ENCODE measurements around the gene PRDM5. TPM values are rescaled to one million over a fixed set of nuclear protein-coding genes. Genes with fewer than 3 reads are reported as not detected.

PRDM5 gene
- total RNA-seq, 1 experiment from 2014 or later: 5.1 TPM

DNA sequence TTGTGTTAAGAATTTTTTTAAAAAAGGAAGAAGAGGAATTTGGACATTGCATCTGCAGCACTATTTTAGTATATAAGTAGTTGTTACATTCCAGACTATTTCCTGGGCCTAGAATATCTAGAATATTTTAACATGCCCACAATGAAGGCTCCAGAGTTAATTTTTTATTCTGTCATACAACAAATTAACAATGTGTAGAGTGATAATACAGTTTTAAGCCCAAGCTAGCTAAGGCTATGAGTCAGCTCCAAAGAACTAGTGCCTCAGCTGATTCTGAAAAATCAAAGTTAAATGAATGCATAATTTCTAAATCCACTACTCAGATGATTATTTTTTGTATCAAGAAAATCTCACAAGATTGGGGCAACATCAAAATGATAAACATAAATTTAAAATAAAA, 231.4 kb downstream of the PRDM5 start (continued):
- TF ChIP-seq, protein P1, sequence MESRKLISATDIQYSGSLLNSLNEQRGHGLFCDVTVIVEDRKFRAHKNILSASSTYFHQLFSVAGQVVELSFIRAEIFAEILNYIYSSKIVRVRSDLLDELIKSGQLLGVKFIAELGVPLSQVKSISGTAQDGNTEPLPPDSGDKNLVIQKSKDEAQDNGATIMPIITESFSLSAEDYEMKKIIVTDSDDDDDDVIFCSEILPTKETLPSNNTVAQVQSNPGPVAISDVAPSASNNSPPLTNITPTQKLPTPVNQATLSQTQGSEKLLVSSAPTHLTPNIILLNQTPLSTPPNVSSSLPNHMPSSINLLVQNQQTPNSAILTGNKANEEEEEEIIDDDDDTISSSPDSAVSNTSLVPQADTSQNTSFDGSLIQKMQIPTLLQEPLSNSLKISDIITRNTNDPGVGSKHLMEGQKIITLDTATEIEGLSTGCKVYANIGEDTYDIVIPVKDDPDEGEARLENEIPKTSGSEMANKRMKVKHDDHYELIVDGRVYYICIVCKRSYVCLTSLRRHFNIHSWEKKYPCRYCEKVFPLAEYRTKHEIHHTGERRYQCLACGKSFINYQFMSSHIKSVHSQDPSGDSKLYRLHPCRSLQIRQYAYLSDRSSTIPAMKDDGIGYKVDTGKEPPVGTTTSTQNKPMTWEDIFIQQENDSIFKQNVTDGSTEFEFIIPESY (IDR thresholded peaks at IDR 0.05; ENCODE audit: extremely low read depth, insufficient replicate concordance, low read length): no peak
- TF ChIP-seq POLR2A (IDR thresholded peaks at IDR 0.05; ENCODE audit: borderline replicate concordance, extremely low read depth, insufficient read depth, insufficient read length) (no peak), ZFX (IDR thresholded peaks at IDR 0.05) (no peak), SIN3A (IDR thresholded peaks at IDR 0.05; ENCODE audit: low read depth) (no peak), EGR1 (IDR thresholded peaks at IDR 0.05; ENCODE audit: low read depth) (no peak), EZH2phosphoT487 (IDR thresholded peaks at IDR 0.05; ENCODE audit: borderline replicate concordance) (no peak), FOSL1 (IDR thresholded peaks at IDR 0.05; ENCODE audit: low read depth) (no peak)
- TF ChIP-seq, protein P2, sequence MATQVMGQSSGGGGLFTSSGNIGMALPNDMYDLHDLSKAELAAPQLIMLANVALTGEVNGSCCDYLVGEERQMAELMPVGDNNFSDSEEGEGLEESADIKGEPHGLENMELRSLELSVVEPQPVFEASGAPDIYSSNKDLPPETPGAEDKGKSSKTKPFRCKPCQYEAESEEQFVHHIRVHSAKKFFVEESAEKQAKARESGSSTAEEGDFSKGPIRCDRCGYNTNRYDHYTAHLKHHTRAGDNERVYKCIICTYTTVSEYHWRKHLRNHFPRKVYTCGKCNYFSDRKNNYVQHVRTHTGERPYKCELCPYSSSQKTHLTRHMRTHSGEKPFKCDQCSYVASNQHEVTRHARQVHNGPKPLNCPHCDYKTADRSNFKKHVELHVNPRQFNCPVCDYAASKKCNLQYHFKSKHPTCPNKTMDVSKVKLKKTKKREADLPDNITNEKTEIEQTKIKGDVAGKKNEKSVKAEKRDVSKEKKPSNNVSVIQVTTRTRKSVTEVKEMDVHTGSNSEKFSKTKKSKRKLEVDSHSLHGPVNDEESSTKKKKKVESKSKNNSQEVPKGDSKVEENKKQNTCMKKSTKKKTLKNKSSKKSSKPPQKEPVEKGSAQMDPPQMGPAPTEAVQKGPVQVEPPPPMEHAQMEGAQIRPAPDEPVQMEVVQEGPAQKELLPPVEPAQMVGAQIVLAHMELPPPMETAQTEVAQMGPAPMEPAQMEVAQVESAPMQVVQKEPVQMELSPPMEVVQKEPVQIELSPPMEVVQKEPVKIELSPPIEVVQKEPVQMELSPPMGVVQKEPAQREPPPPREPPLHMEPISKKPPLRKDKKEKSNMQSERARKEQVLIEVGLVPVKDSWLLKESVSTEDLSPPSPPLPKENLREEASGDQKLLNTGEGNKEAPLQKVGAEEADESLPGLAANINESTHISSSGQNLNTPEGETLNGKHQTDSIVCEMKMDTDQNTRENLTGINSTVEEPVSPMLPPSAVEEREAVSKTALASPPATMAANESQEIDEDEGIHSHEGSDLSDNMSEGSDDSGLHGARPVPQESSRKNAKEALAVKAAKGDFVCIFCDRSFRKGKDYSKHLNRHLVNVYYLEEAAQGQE (IDR thresholded peaks at IDR 0.05; ENCODE audit: low read depth): no peak

DNA sequence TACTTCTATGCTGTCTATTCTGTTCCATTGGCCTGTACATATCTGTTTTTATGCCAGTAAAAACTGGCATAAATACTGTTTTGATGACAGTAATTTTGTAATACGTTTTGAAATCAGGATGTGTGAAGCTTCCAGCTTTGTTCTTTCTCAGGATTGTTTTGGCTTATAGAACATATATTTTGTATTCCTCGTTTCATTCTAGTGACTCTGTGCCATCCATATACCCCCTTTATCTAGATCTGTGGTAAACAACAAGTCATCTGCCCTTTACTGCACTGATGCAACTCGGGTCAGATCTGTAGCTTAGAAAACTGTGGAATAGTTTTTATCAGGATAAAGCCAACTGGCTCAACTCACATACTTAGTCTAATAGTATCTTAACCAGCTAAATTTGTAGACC, 233.7 kb downstream of the PRDM5 start:
- Histone ChIP-seq H3K4me3 (replicated peaks in 1 of 2; ENCODE audit: low read depth in 1 of 2, low read length in 2 of 2) (no peak overlapping the region), H3K4me1 (ENCODE audit: control insufficient read depth in 1 of 2, insufficient read depth in 2 of 2, low read length in 2 of 2) (peaks cover 0 to 6% of the 10 kb centered on the region in 2 experiments; a peak in 3 of 4 replicates), H3K9ac (ENCODE audit: low read length) (no peak overlapping the region), H4K20me1 (ENCODE audit: insufficient read depth) (no peaks in the 10 kb centered on the region), H2AFZ (ENCODE audit: low read depth, low read length, poor library complexity, severe bottlenecking) (no peak overlapping the region), H3K4me2 (ENCODE audit: low read length) (no peak overlapping the region), H3K9me2 (ENCODE audit: insufficient read depth) (no peaks in the 10 kb centered on the region; the same call in 1 of the 2 replicates), H3K27me3 (ENCODE audit: insufficient read depth, low read length) (no peaks in the 10 kb centered on the region), H3K27ac (ENCODE audit: low read depth, low read length) (no peak overlapping the region), H3K79me2 (ENCODE audit: insufficient read depth, low read length) (no peaks in the 10 kb centered on the region), H3K36me3 (ENCODE audit: control insufficient read depth in 1 of 2, insufficient read depth in 2 of 2, low read length in 2 of 2) (no peaks in the 10 kb centered on the region), H3K9me3 (ENCODE audit: control insufficient read depth in 1 of 2, insufficient read depth in 1 of 2, low read depth in 1 of 2, low read length in 2 of 2) (no peaks in the 10 kb centered on the region)
- intact Hi-C loops (cut with micrococcal nuclease): no loop called here
- TF ChIP-seq EZH2 (IDR thresholded peaks at IDR 0.05) (no peak), ELF1 (IDR thresholded peaks at IDR 0.05; ENCODE audit: borderline replicate concordance, low read depth) (no peak), SP1 (IDR thresholded peaks at IDR 0.05; ENCODE audit: low read depth) (no peak), ZNF274 (IDR thresholded peaks at IDR 0.05; ENCODE audit: low read depth, low read length) (no peak), ZFX (IDR thresholded peaks at IDR 0.05) (no peak), POLR2AphosphoS5 (IDR thresholded peaks at IDR 0.05; ENCODE audit: low read depth, low read length) (no peak), TCF7L2 (IDR thresholded peaks at IDR 0.05; ENCODE audit: borderline replicate concordance, extremely low read depth, insufficient read depth, insufficient read length) (no peak), FOSL1 (IDR thresholded peaks at IDR 0.05; ENCODE audit: low read depth) (no peak), SIN3A (IDR thresholded peaks at IDR 0.05; ENCODE audit: low read depth) (no peak)
- TF ChIP-seq, protein P3, sequence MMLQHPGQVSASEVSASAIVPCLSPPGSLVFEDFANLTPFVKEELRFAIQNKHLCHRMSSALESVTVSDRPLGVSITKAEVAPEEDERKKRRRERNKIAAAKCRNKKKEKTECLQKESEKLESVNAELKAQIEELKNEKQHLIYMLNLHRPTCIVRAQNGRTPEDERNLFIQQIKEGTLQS (IDR thresholded peaks at IDR 0.05): no peak
- TF ChIP-seq, protein P4, sequence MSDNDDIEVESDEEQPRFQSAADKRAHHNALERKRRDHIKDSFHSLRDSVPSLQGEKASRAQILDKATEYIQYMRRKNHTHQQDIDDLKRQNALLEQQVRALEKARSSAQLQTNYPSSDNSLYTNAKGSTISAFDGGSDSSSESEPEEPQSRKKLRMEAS (IDR thresholded peaks at IDR 0.05): no peak
- TF ChIP-seq, protein P2 (IDR thresholded peaks at IDR 0.05; ENCODE audit: low read depth): no peak
- ChIA-PET CTCF (no interaction called here), RAD21 (ENCODE audit: low non-redundant PET in 1 of 2, low total read pairs in 2 of 2, uncharacterized antibody in 2 of 2, unreplicated experiment in 2 of 2) (no interaction called here), POLR2A (no interaction called here)
- ATAC-seq: no peak
- no TSS peak for BruUV-seq (replicated peaks)
- no peak for DNase-seq (ENCODE audit: low read depth, low spot score)
